ENCODE measurements around the gene TMTC1. TPM values are rescaled to one million over a fixed set of nuclear protein-coding genes. Genes with fewer than 3 reads are reported as not detected.

Gene TMTC1
- total RNA-seq, 1 donor from 2014 or later = 16.1 TPM

GRCh38 chr12:29591140-29592020 lies 192.4 kb downstream of the TMTC1 start:
- H3K79me2 ChIP-seq (ENCODE audit: low read depth) = no peaks in the 10 kb centered on the region
- no peak overlapping the region for H3K4me3 ChIP-seq
- no peak overlapping the region for H3K9ac ChIP-seq
- DNase-seq (ENCODE audit: low spot score) = peak; percentile 62
- no peak for TF ChIP-seq EZH2 (IDR thresholded peaks at IDR 0.05)
- TF ChIP-seq CTCF (IDR thresholded peaks at IDR 0.05) = peak; percentile 49
- TF ChIP-seq EZH2phosphoT487 (IDR thresholded peaks at IDR 0.05) = no peak
- H3K4me1 ChIP-seq = peaks cover 6% of the 10 kb centered on the region
- no peak overlapping the region for H3K27ac ChIP-seq
- no peaks in the 10 kb centered on the region for H3K27me3 ChIP-seq
- no peaks in the 10 kb centered on the region for H3K9me3 Mint-ChIP-seq
- no peaks in the 10 kb centered on the region for H3K9me3 ChIP-seq (ENCODE audit: low read depth)
- H3K27ac Mint-ChIP-seq = peak overlapping the region; percentile 17
- H3K4me1 Mint-ChIP-seq = peaks cover 12% of the 10 kb centered on the region
- H3F3A ChIP-seq (ENCODE audit: low read depth) = no peaks in the 10 kb centered on the region
- H2AFZ ChIP-seq (replicated peaks) = peak overlapping the region; percentile 51
- no peaks in the 10 kb centered on the region for H4K20me1 ChIP-seq (ENCODE audit: low read depth)
- H3K36me3 ChIP-seq = no peaks in the 10 kb centered on the region
- H3K4me2 ChIP-seq = peak overlapping the region; percentile 8
- H3K36me3 Mint-ChIP-seq = peaks cover 9% of the 10 kb centered on the region
- no peak overlapping the region for H3K4me3 Mint-ChIP-seq
- peaks cover 2% of the 10 kb centered on the region for H3K27me3 Mint-ChIP-seq (ENCODE audit: insufficient read depth, low read depth)

- Histone ChIP-seq H2AFZ (replicated peaks) (no peak overlapping the region), H3K27ac (no peak overlapping the region), H3K4me2 (no peak overlapping the region), H3K9me3 (ENCODE audit: low read depth) (no peaks in the 10 kb centered on the region), H3K9ac (no peak overlapping the region), H3K4me3 (no peak overlapping the region), H4K20me1 (ENCODE audit: low read depth) (no peaks in the 10 kb centered on the region), H3K4me1 (peaks cover 6% of the 10 kb centered on the region), H3K36me3 (no peaks in the 10 kb centered on the region), H3K79me2 (ENCODE audit: low read depth) (no peaks in the 10 kb centered on the region), H3K27me3 (no peaks in the 10 kb centered on the region), H3F3A (ENCODE audit: low read depth) (no peaks in the 10 kb centered on the region)
- no peak overlapping the region for H3K27ac Mint-ChIP-seq
- peaks cover 5% of the 10 kb centered on the region for H3K36me3 Mint-ChIP-seq
- H3K4me3 Mint-ChIP-seq = no peak overlapping the region
- TF ChIP-seq EZH2phosphoT487 (IDR thresholded peaks at IDR 0.05) (no peak), CTCF (IDR thresholded peaks at IDR 0.05) (no peak), EZH2 (IDR thresholded peaks at IDR 0.05) (no peak)
- H3K4me1 Mint-ChIP-seq = peaks cover 12% of the 10 kb centered on the region
- DNase-seq (ENCODE audit: low spot score) = no peak
- H3K9me3 Mint-ChIP-seq = no peaks in the 10 kb centered on the region
- H3K27me3 Mint-ChIP-seq (ENCODE audit: insufficient read depth, low read depth) = no peaks in the 10 kb centered on the region
Observed at GRCh38 chr12:29589851-29590250, 193.9 kb downstream of the TMTC1 start.

GRCh38 chr12:29589286-29589820 lies 194.4 kb downstream of the TMTC1 start:
- H3K27ac ChIP-seq = no peak overlapping the region
- H3K36me3 Mint-ChIP-seq = peaks cover 5% of the 10 kb centered on the region
- TF ChIP-seq EZH2 (IDR thresholded peaks at IDR 0.05) (no peak), CTCF (IDR thresholded peaks at IDR 0.05) (no peak), EZH2phosphoT487 (IDR thresholded peaks at IDR 0.05) (no peak)
- no peak overlapping the region for H3K27ac Mint-ChIP-seq
- no peaks in the 10 kb centered on the region for H3K9me3 Mint-ChIP-seq
- no peak overlapping the region for H2AFZ ChIP-seq (replicated peaks)
- peaks cover 6% of the 10 kb centered on the region for H3K4me1 ChIP-seq
- no peaks in the 10 kb centered on the region for H3K27me3 ChIP-seq
- no peak overlapping the region for H3K4me3 Mint-ChIP-seq
- H3K4me2 ChIP-seq = no peak overlapping the region
- H3K9ac ChIP-seq = no peak overlapping the region
- DNase-seq (ENCODE audit: low spot score) = no peak
- H3K4me3 ChIP-seq = no peak overlapping the region
- no peaks in the 10 kb centered on the region for H4K20me1 ChIP-seq (ENCODE audit: low read depth)
- H3K4me1 Mint-ChIP-seq = peaks cover 12% of the 10 kb centered on the region
- H3F3A ChIP-seq (ENCODE audit: low read depth) = no peaks in the 10 kb centered on the region
- no peaks in the 10 kb centered on the region for H3K9me3 ChIP-seq (ENCODE audit: low read depth)
- H3K27me3 Mint-ChIP-seq (ENCODE audit: insufficient read depth, low read depth) = peaks cover 1% of the 10 kb centered on the region
- no peaks in the 10 kb centered on the region for H3K79me2 ChIP-seq (ENCODE audit: low read depth)
- no peaks in the 10 kb centered on the region for H3K36me3 ChIP-seq
